GM12878 (cell line): ENCODE data around the gene SCNN1G.

Source experiments
- EZH2 ChIP-seq: IDR thresholded peaks from 2 replicates; pipeline ENCODE4 v1.6.1; 2012; ENCODE audit warnings: low read depth, mild to moderate bottlenecking, control low read depth, inconsistent platforms, low read length, borderline replicate concordance; ENCODE audit not compliant: control insufficient read depth
- RUNX3 ChIP-seq: IDR thresholded peaks from 2 replicates; pipeline ENCODE4 v1.6.1; 2012; ENCODE audit warnings: low read length, inconsistent platforms
- SPI1 ChIP-seq: IDR thresholded peaks from 2 replicates; pipeline ENCODE4 v1.6.1; 2011; ENCODE audit warnings: low read depth, mild to moderate bottlenecking, low read length, moderate library complexity, borderline replicate concordance; ENCODE audit not compliant: insufficient read depth
- TF ChIP-seq, protein P1 (sequence below): IDR thresholded peaks from 2 replicates; pipeline ENCODE4 v1.6.1; 2011; ENCODE audit warnings: low read depth, low read length, improper control_type of control experiment, borderline replicate concordance
- TF ChIP-seq, protein P2 (sequence below), 3 experiments: IDR thresholded peaks in 2 of 3; conservative IDR thresholded peaks in 1 of 3; 2 replicates each; pipeline ENCODE4 v1.5.1; 2011; ENCODE audit warnings: low read depth in 3 of 3, low read length in 3 of 3, mild to moderate bottlenecking in 3 of 3, control low read depth in 2 of 3, moderate library complexity in 2 of 3, inconsistent platforms in 1 of 3, mixed read lengths in 1 of 3; ENCODE audit not compliant: control insufficient read depth in 2 of 3, insufficient read depth in 1 of 3; ENCODE audit errors: extremely low read depth in 1 of 3

DNA sequence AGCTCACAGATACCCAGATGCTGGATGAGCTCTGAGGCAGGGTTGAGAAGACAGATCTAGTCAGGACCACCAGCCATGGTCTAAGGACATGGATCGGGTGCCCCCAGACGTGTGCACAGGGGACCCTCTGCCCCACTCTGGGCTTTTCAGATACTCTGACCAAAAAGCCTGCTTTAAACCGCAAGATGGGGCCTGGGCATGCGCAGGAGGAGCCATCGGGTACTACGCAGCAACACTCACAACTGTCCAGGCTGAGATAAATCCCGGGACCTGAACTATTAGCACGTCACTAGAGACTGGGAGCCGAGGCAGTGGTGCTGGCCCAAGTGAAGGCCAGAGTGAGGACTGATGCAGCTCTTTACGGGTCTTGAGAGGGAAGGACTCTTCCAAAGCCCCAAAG, 32.9 kb downstream of the SCNN1G start:
- TF ChIP-seq EZH2 (no peak), SPI1 (no peak), RUNX3 (no peak)
- TF ChIP-seq, protein P1, sequence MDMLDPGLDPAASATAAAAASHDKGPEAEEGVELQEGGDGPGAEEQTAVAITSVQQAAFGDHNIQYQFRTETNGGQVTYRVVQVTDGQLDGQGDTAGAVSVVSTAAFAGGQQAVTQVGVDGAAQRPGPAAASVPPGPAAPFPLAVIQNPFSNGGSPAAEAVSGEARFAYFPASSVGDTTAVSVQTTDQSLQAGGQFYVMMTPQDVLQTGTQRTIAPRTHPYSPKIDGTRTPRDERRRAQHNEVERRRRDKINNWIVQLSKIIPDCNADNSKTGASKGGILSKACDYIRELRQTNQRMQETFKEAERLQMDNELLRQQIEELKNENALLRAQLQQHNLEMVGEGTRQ, result no peak
- TF ChIP-seq, protein P2, sequence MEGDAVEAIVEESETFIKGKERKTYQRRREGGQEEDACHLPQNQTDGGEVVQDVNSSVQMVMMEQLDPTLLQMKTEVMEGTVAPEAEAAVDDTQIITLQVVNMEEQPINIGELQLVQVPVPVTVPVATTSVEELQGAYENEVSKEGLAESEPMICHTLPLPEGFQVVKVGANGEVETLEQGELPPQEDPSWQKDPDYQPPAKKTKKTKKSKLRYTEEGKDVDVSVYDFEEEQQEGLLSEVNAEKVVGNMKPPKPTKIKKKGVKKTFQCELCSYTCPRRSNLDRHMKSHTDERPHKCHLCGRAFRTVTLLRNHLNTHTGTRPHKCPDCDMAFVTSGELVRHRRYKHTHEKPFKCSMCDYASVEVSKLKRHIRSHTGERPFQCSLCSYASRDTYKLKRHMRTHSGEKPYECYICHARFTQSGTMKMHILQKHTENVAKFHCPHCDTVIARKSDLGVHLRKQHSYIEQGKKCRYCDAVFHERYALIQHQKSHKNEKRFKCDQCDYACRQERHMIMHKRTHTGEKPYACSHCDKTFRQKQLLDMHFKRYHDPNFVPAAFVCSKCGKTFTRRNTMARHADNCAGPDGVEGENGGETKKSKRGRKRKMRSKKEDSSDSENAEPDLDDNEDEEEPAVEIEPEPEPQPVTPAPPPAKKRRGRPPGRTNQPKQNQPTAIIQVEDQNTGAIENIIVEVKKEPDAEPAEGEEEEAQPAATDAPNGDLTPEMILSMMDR (IDR thresholded peaks at IDR 0.05 in 2 of 3, conservative IDR thresholded peaks at IDR 0.05 in 1 of 3; ENCODE audit: control insufficient read depth in 2 of 3, extremely low read depth in 1 of 3, insufficient read depth in 1 of 3, low read depth in 3 of 3, low read length in 3 of 3), result no peak
